HFF-Myc (cell line): Measurements from ENCODE around the gene PGLYRP4.

Experiments used
- DNase-seq: peaks from one replicate; pipeline ENCODE4 v3.0.0-alpha.2; 2011; ENCODE audit warnings: low read depth; ENCODE audit errors: extremely low read depth
- H3K4me3 ChIP-seq: replicated peaks from 2 replicates; pipeline ENCODE4 v1.5.1; 2011; ENCODE audit warnings: low read depth, mild to moderate bottlenecking, control low read depth, low read length
- CTCF ChIP-seq: IDR thresholded peaks from 2 replicates; pipeline ENCODE4 v1.5.1; 2012; ENCODE audit warnings: mild to moderate bottlenecking, low read depth, low read length, control low read depth; ENCODE audit errors: missing control alignments

The PGLYRP4 gene

GRCh38 chr1:153306303-153307220, 42.1 kb downstream of the PGLYRP4 start:
- H3K4me3 ChIP-seq, result no peak overlapping the region
- no peak for TF ChIP-seq CTCF
- DNase-seq, result no peak

- DNase-seq, result no peak
- no peak for TF ChIP-seq CTCF
- H3K4me3 ChIP-seq, result no peak overlapping the region
These were observed 43.0 kb downstream of the PGLYRP4 start for GRCh38 chr1:153305682-153306081.

- no peak for TF ChIP-seq CTCF
- H3K4me3 ChIP-seq, result no peak overlapping the region
- DNase-seq, result no peak
These were observed 46.3 kb downstream of the PGLYRP4 start for GRCh38 chr1:153302308-153302707.

GRCh38 chr1:153293851-153294250, 54.8 kb downstream of the PGLYRP4 start:
- no peak overlapping the region for H3K4me3 ChIP-seq
- no peak for DNase-seq

GRCh38 chr1:153293480-153293775, 55.2 kb downstream of the PGLYRP4 start:
- DNase-seq, result no peak
- no peak for TF ChIP-seq CTCF
- no peak overlapping the region for H3K4me3 ChIP-seq

More at GRCh38 chr1:153293851-153294250, 54.8 kb downstream of the PGLYRP4 start:
- TF ChIP-seq CTCF, result no peak

GRCh38 chr1:153292740-153293479, 55.7 kb downstream of the PGLYRP4 start:
- no peak for DNase-seq
- H3K4me3 ChIP-seq, result no peak overlapping the region
- no peak for TF ChIP-seq CTCF
